ENCODE measurements around the gene FOXRED1. TPM values are rescaled to one million over a fixed set of nuclear protein-coding genes. Genes with fewer than 3 reads are reported as not detected.

FOXRED1 gene
- 42.9 and 50.2 TPM in 2 replicates for total RNA-seq (2016; rRNA removed; fragmentation: Illumina TruSeq; extraction: Trizol)
- 13.0 and 13.3 TPM in 2 replicates for total RNA-seq (2016; cell fraction: cytosol; rRNA removed; fragmentation: Illumina TruSeq; extraction: Trizol; ENCODE audit: low read depth)
- 43.9 and 49.5 TPM in 2 replicates for total RNA-seq (2016; cell fraction: insoluble cytoplasmic fraction; rRNA removed; fragmentation: Illumina TruSeq; extraction: Trizol)
- 16.4 and 18.0 TPM in 2 replicates for total RNA-seq (2016; cell fraction: membrane; rRNA removed; fragmentation: Illumina TruSeq; extraction: Trizol)
- 32.4 TPM in 2 replicates for total RNA-seq (2016; cell fraction: nucleus; rRNA removed; fragmentation: Illumina TruSeq; extraction: Trizol)
- 24.7 and 29.6 TPM in 2 replicates for polyA plus RNA-seq (2011; rRNA removed)
- polyA plus RNA-seq (2011; cell fraction: cytosol; rRNA removed): 24.1 and 38.8 TPM in 2 replicates
- polyA plus RNA-seq (2011; cell fraction: nucleus; rRNA removed): 39.3 and 48.4 TPM in 2 replicates
- polyA plus RNA-seq (2012): 15.5 and 27.9 TPM in 2 replicates
- 6.7 and 7.3 TPM in 2 replicates for polyA plus RNA-seq (2016; cell fraction: cytosol; fragmentation: Illumina TruSeq; extraction: Trizol; ENCODE audit: low read depth)
- 49.1 and 50.0 TPM in 2 replicates for polyA plus RNA-seq (2016; cell fraction: insoluble cytoplasmic fraction; fragmentation: Illumina TruSeq; extraction: Trizol; ENCODE audit: low read depth)
- 8.9 and 10.8 TPM in 2 replicates for polyA plus RNA-seq (2016; cell fraction: membrane; fragmentation: Illumina TruSeq; extraction: Trizol; ENCODE audit: low read depth)
- polyA plus RNA-seq (2016; cell fraction: nucleus; fragmentation: Illumina TruSeq; extraction: Trizol; ENCODE audit: insufficient read depth, low read depth): 95.9 and 96.9 TPM in 2 replicates
- polyA minus RNA-seq (2011; rRNA and poly(A)+ RNA removed; ENCODE audit: low replicate concordance): 40.2 and 50.7 TPM in 2 replicates
- 9.2 and 9.8 TPM in 2 replicates for polyA minus RNA-seq (2011; cell fraction: cytosol; rRNA and poly(A)+ RNA removed)
- 22.1 and 23.8 TPM in 2 replicates for polyA minus RNA-seq (2011; cell fraction: nucleus; rRNA and poly(A)+ RNA removed)
- percentile 80 among the genes with signal in this experiment for Bru-seq, nascent RNA
- percentile 84 among the genes with signal in this experiment for BruChase-seq, experiment 1, labeled RNA remaining after a 6-hour chase
- percentile 78 among the genes with signal in this experiment for BruChase-seq, experiment 2, labeled RNA remaining after a 2-hour chase
- long read RNA-seq, experiment 1, transcript FOXRED1-201 (11 exons, 1,970 nt): major isoform, 26 of 50 reads
- long read RNA-seq, experiment 1, partial matches to known transcripts: 11 of 50 reads
- long read RNA-seq, experiment 1, other reads (novel, unspliced or antisense): 13 of 50 reads
- long read RNA-seq, experiment 2, transcript FOXRED1-201 (11 exons, 1,970 nt): major isoform, 17 of 32 reads
- long read RNA-seq, experiment 2, partial matches to known transcripts: 4 of 32 reads
- long read RNA-seq, experiment 2, other reads (novel, unspliced or antisense): 10 of 32 reads

GRCh38 chr11:126268708-126269579, at the start of gene FOXRED1, which contains the start of gene SRPRA:
Gene FOXRED1 (plus strand): TSS chr11:126269154. CDS start chr11:126269207, 53 bp downstream.
Gene SRPRA (minus strand): TSS chr11:126268895. CDS start chr11:126268804, 91 bp downstream.
- FAIRE-seq (peak; percentile 76), ATAC-seq (peak; percentile 96), DNase-seq (ENCODE audit: low spot score) (peak; percentile 96)
- TSS peak; percentile 81 for BruUV-seq (replicated peaks)
- CTCF ChIA-PET (ENCODE audit: low intra/inter-chr PET ratio, low total read pairs): no interaction called here
- in situ Hi-C loops (cut with HindIII; ENCODE audit: extremely low pct_ligation_motif_present, low pct_unique_long_range_greater_than_20kb): no loop called here
- peaks cover 38% of the 10 kb centered on the region for H3K79me2 ChIP-seq (ENCODE audit: insufficient read depth, low read length)
- H3K4me2 ChIP-seq (ENCODE audit: low read depth, low read length): peak within 1 kb of the TSS; percentile 87
- peak within 1 kb of the TSS; percentile 99 for H3K9ac ChIP-seq (ENCODE audit: insufficient read depth, low read depth, low read length)
- H4K20me1 ChIP-seq (ENCODE audit: insufficient read depth, low read length): no peaks in the 10 kb centered on the region
- POLR2A ChIA-PET: interaction anchor here (0.6 to 2.0 kb wide), 12 partner anchors 9 to 677 kb away, joined by 3 to 19 read pairs (median 4); partner anchors contain the start of genes FAM118B, RPUSD4, ST3GAL4 and STT3A
- intact Hi-C loops (cut with micrococcal nuclease; ENCODE audit: unreplicated experiment): loop anchor here (2.0 kb wide), 2 partner anchors 14 to 58 kb away; partner anchors contain the start of genes FAM118B, RPUSD4 and TIRAP
- WGBS (ENCODE audit: low lambda C conversion rate): 1% methylated on average over 21 of the region's 64 CpGs
- peak within 1 kb of the TSS; percentile 93 to 100 (median 99) for H3K4me3 ChIP-seq (replicated peaks in 1 of 3; ENCODE audit: insufficient read depth in 1 of 3, low read depth in 2 of 3, low read length in 3 of 3)
- H3K27ac ChIP-seq (ENCODE audit: extremely low read length, insufficient read depth, low read length): peak within 1 kb of the TSS; percentile 94
- peaks cover 35% of the 10 kb centered on the region for H3K4me1 ChIP-seq (ENCODE audit: insufficient read depth, low read length)
- peaks cover 33 to 53% of the 10 kb centered on the region in 2 experiments for H3K36me3 ChIP-seq (replicated peaks in 1 of 2; ENCODE audit: control insufficient read depth in 1 of 2, insufficient read depth in 2 of 2, low read length in 2 of 2)
- H3K9me3 ChIP-seq (ENCODE audit: low read length): no peaks in the 10 kb centered on the region
- H2AFZ ChIP-seq (ENCODE audit: low read length): no peak within 1 kb of the TSS
- H3K27me3 ChIP-seq (ENCODE audit: control insufficient read depth in 1 of 2, insufficient read depth in 2 of 2, low read length in 2 of 2): no peaks in the 10 kb centered on the region; a peak in 1 of 5 replicates
- TF ChIP-seq SMARCE1 (IDR thresholded peaks at IDR 0.05; ENCODE audit: borderline replicate concordance) (no peak), ARNT (IDR thresholded peaks at IDR 0.05) (no peak), ZNF747 (CRISPR knock-in tag; IDR thresholded peaks at IDR 0.05; ENCODE audit: borderline replicate concordance) (no peak), NFATC3 (CRISPR knock-in tag; IDR thresholded peaks at IDR 0.05) (0 out of 2 replicates have a peak, but pooled peaks have one; percentile 39), CREBL2 (CRISPR knock-in tag; IDR thresholded peaks at IDR 0.05; ENCODE audit: borderline replicate concordance) (peak; percentile 85; the same call in 1 of the 2 replicates), IKZF1 (IDR thresholded peaks at IDR 0.05) (no peak), ZNF563 (CRISPR knock-in tag; IDR thresholded peaks at IDR 0.05) (no peak), GMEB1 (CRISPR knock-in tag; IDR thresholded peaks at IDR 0.05; ENCODE audit: borderline replicate concordance) (peak; percentile 93), MED1 (CRISPR knock-in tag; IDR thresholded peaks at IDR 0.05) (peak; percentile 57), ZNF256 (CRISPR knock-in tag; conservative IDR thresholded peaks at IDR 0.05) (no peak), HIC2 (CRISPR knock-in tag; IDR thresholded peaks at IDR 0.05; ENCODE audit: low read depth) (no peak), ZFP37 (CRISPR knock-in tag; IDR thresholded peaks at IDR 0.05; ENCODE audit: borderline replicate concordance) (0 out of 2 replicates have a peak, but pooled peaks have one; percentile 42)

Data from HepG2 (cell line).